RWPE2 (cell line): Measurements from ENCODE around the gene PPARA.

ENCODE experiments used
- ATAC-seq: fragments of 200-7000 bp; cut with Tn5 transposase; 3 replicates; pipeline ENCODE4 v1.9.1; 2021; ENCODE audit warnings: low read depth
- DNase-seq: peaks from one replicate; pipeline ENCODE4 v3.0.0-alpha.2; 2020; ENCODE audit warnings: low spot score
- H3K27ac ChIP-seq: fragments of 450-650 bp; 2 replicates; pipeline ENCODE4 v1.5.1; 2017; ENCODE audit warnings: mild to moderate bottlenecking; ENCODE audit not compliant: poor library complexity, severe bottlenecking
- H3K27me3 ChIP-seq: fragments of 250-450 bp; sonication (Bioruptor Pico); 2 replicates; pipeline ENCODE4 v1.5.1; 2021; ENCODE audit warnings: mild to moderate bottlenecking, moderate library complexity; ENCODE audit not compliant: insufficient read depth, poor library complexity, severe bottlenecking
- H3K36me3 ChIP-seq: fragments of 250-450 bp; sonication (Bioruptor Pico); 2 replicates; pipeline ENCODE4 v1.5.1; 2020; ENCODE audit warnings: low read depth, mild to moderate bottlenecking, moderate library complexity
- H3K4me1 ChIP-seq: fragments of 250-450 bp; sonication (Bioruptor Pico); 2 replicates; pipeline ENCODE4 v1.5.1; 2021; ENCODE audit warnings: mild to moderate bottlenecking, moderate library complexity; ENCODE audit not compliant: insufficient read depth, poor library complexity, severe bottlenecking
- H3K4me3 ChIP-seq: fragments of 250-450 bp; sonication (Bioruptor Pico); 2 replicates; pipeline ENCODE4 v1.5.1; 2021; ENCODE audit warnings: mild to moderate bottlenecking, moderate library complexity; ENCODE audit not compliant: severe bottlenecking
- H3K9me3 ChIP-seq: fragments of 250-450 bp; sonication (Bioruptor Pico); 2 replicates; pipeline ENCODE4 v1.5.1; 2021; ENCODE audit warnings: mild to moderate bottlenecking, moderate library complexity; ENCODE audit not compliant: severe bottlenecking
- TF ChIP-seq, protein P1 (sequence below): fragments of 450-650 bp; IDR thresholded peaks from one replicate; pipeline ENCODE4 v1.5.1; 2017; ENCODE audit warnings: mild to moderate bottlenecking, moderate library complexity; ENCODE audit not compliant: poor library complexity, severe bottlenecking

Gene PPARA

DNA sequence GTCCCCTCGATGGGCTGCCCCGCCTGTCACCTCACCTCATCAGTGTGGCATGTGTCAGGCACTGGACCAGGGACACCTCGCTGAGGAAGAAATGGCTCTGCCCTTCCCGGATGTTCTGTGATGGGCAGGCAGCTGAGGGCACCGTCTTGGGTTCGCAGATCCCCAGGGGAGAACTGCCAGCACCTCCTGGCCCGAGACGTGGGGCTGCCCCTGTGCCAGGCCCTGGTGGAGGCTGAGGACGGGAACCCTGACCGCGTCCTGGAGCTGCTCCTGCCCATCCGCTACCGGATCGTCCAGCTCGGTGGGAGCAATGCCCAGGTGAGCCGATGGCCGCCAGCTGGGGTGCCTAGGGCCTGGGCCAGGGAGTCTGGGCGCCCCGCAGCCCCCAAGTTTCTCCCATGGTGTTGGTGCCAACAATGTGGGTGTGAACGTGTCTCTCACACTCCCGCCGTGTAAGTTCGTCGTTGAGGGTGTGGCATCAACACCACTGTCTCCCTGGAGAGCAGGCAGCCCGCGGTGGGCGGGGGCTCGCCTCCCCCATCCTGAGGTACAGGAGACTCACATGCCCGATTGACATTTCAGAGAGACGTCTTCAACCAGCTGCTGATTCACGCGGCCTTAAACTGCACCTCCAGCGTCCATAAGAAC is 139.0 kb downstream of the PPARA start:
- TF ChIP-seq, protein P1, sequence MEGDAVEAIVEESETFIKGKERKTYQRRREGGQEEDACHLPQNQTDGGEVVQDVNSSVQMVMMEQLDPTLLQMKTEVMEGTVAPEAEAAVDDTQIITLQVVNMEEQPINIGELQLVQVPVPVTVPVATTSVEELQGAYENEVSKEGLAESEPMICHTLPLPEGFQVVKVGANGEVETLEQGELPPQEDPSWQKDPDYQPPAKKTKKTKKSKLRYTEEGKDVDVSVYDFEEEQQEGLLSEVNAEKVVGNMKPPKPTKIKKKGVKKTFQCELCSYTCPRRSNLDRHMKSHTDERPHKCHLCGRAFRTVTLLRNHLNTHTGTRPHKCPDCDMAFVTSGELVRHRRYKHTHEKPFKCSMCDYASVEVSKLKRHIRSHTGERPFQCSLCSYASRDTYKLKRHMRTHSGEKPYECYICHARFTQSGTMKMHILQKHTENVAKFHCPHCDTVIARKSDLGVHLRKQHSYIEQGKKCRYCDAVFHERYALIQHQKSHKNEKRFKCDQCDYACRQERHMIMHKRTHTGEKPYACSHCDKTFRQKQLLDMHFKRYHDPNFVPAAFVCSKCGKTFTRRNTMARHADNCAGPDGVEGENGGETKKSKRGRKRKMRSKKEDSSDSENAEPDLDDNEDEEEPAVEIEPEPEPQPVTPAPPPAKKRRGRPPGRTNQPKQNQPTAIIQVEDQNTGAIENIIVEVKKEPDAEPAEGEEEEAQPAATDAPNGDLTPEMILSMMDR, result no peak
- H3K36me3 ChIP-seq, result peaks cover 13% of the 10 kb centered on the region
- ATAC-seq (no peak), DNase-seq (no peak)
- H3K27me3 ChIP-seq, result no peaks in the 10 kb centered on the region
- H3K4me3 ChIP-seq, result no peak overlapping the region
- no peaks in the 10 kb centered on the region for H3K4me1 ChIP-seq
- no peak overlapping the region for H3K27ac ChIP-seq
- H3K9me3 ChIP-seq, result no peaks in the 10 kb centered on the region

DNA sequence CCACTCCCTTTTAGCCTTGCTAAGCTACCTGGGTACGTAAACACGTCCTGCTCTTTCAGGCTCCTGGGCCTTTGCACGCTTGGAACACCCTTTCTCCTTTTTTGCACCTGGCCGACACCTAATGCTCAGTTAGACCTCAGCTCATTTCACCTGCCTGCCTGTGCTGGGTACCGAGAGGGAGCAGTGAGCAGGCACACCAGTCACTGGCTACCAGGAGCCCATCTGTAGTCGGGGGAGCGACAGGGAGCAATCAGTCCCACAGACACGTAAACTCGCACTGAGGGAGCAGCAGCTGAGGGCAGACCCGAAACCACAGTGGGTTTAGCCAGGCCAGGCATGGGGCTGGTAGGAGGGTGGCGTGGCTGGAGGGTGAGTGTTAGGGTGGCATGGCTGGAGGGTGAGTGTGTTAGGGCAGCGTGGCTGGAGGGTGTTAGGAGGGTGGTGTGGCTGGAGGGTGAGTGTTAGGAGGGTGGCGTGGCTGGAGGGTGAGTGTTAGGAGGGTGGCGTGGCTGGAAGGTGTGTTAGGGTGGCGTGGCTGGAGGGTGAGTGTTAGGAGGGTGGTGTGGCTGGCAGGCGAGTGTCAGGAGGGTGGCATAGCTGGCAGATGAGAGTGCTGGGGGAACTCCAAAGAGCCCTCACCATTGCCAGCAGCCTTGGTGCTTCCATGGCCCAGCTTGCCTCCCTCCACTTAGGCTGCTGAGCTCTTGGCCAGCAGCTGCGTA is 140.0 kb downstream of the PPARA start:
- H3K27ac ChIP-seq, result no peak overlapping the region
- DNase-seq, result no peak

DNA sequence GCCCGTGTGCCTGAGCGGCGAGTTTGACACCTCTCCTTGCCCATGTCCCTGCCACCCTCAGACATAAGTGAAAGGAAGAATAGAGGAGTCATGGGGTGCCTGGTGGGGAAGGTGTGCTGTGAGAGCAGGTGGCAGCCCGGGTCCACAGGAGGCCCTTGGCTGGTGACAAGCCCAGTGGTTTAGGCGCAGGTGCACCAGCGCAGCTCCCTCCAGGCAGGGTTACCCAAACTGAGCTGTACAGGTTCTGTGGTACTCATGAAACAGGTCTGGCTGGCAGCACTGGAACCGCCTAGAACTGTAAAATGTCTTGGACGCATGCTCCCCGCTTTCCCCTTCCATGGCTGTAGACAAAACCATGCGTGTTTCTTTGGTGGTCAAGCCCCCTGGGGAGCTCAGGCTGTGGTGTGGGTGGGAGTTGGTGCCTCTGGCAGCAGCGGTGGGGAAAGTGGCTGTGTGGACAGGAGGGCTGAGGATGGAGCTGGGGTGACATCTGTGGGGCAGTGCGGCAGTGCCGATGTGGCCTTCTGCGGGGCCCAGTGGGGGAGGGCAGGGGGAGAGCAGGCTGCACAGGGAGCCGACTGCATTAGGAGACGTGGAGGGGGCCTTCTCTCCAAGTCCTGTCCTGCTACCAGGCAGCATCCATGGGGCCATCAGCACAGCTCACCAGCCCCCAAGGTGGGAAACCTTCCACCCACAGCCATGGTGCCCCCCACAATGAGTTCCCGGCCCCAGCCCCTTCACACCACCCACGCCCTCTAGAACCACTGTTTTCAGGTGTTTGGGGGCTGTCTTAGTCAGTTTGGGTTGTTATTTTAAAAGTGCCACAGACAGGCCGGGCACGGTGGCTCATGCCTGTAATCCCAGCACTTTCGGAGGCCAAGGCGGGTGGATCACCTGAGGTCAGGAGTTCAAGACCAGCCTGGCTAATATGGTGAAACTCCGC is 140.8 kb downstream of the PPARA start:
- H3K4me1 ChIP-seq, result no peaks in the 10 kb centered on the region
- no peaks in the 10 kb centered on the region for H3K9me3 ChIP-seq
- DNase-seq (no peak), ATAC-seq (no peak)
- H3K27ac ChIP-seq, result no peak overlapping the region
- H3K27me3 ChIP-seq, result no peaks in the 10 kb centered on the region
- H3K36me3 ChIP-seq, result 0 out of 2 replicates have a peak, but pooled peaks cover 4% of the 10 kb centered on the region
- TF ChIP-seq, protein P1, result no peak
- no peak overlapping the region for H3K4me3 ChIP-seq

More for the DNA sequence above, 140.0 kb downstream of the PPARA start:
- Histone ChIP-seq H3K9me3 (no peaks in the 10 kb centered on the region), H3K27me3 (no peaks in the 10 kb centered on the region), H3K4me3 (no peak overlapping the region), H3K36me3 (peaks cover 7% of the 10 kb centered on the region; the same call in 1 of the 2 replicates), H3K4me1 (no peaks in the 10 kb centered on the region)
- TF ChIP-seq, protein P1, result no peak
- ATAC-seq, result no peak

DNA sequence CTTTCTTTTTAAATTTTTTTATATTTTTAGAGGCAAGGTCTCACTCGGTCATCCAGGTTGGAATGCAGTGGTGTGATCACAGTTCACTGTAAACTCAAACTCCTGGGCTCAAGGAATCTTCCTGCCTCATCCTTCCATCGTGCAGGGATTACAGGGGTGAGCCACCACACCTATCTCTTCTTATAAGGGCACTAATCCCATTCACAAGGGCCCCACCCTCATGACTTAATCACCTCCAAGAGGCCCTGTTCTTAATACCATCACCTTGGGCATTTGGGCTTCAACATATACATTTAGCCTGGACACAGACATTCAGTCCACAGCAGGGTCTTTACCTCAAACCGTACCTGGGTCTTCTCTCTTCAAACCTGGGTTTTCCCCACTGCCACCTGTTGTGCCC is 141.8 kb downstream of the PPARA start:
- Histone ChIP-seq H3K4me1 (no peaks in the 10 kb centered on the region), H3K9me3 (no peaks in the 10 kb centered on the region), H3K36me3 (0 out of 2 replicates have a peak, but pooled peaks cover 4% of the 10 kb centered on the region), H3K27ac (no peak overlapping the region), H3K4me3 (no peak overlapping the region), H3K27me3 (no peaks in the 10 kb centered on the region)
- TF ChIP-seq, protein P1, result no peak
- ATAC-seq, result no peak
- DNase-seq, result no peak
